Neuron (in vitro differentiated cells): ENCODE data around the gene RGS2.
A peak's percentile ranks its signal among the peaks of the same experiment; 100 is the strongest.

Source experiments
- H2AFZ ChIP-seq: one replicate; pipeline ENCODE4 v1.6.1; 2013; ENCODE audit warnings: low read depth, mild to moderate bottlenecking, inconsistent platforms, low read length, moderate library complexity
- H3K27me3 ChIP-seq: one replicate; pipeline ENCODE4 v1.6.1; 2013; ENCODE audit warnings: low read length; ENCODE audit not compliant: insufficient read depth
- H3K36me3 ChIP-seq: one replicate; pipeline ENCODE4 v1.6.1; 2013; ENCODE audit warnings: low read length; ENCODE audit not compliant: insufficient read depth
- H3K4me1 ChIP-seq: one replicate; pipeline ENCODE4 v1.6.1; 2013; ENCODE audit warnings: low read length; ENCODE audit not compliant: insufficient read depth
- H3K4me3 ChIP-seq: 2 replicates; pipeline ENCODE4 v1.5.1; 2013; ENCODE audit warnings: mild to moderate bottlenecking, low read length, moderate library complexity
- H3K9me3 ChIP-seq: one replicate; pipeline ENCODE4 v1.6.1; 2013; ENCODE audit warnings: low read length

The RGS2 gene

DNA sequence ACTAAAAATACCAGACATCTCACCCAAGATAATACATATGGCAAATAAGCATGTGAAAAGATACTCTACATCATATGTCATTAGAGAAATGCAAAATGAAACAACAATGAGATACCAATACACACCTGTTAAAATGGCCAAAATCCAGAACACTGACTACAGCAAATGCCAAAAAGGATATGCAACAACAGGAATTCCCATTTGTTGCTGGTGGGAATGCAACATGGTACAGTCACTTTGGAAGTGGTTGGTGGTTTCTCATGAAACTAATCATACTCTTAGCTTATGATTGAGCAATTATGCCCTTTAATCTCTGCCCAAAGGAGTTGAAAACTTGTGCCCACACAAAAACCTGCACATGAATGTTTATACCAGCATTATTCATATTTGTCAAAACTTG is 6.4 kb upstream of the RGS2 start:
- H3K36me3 ChIP-seq: no peaks in the 10 kb centered on the region
- no peaks in the 10 kb centered on the region for H3K9me3 ChIP-seq
- no peak overlapping the region for H3K4me3 ChIP-seq
- peaks cover under 1% of the 10 kb centered on the region for H3K4me1 ChIP-seq
- no peak overlapping the region for H2AFZ ChIP-seq
- H3K27me3 ChIP-seq: no peaks in the 10 kb centered on the region

GRCh38 chr1:192803501-192803900 is 5.3 kb upstream of the RGS2 start:
- peaks cover 10% of the 10 kb centered on the region for H3K4me1 ChIP-seq
- H3K36me3 ChIP-seq: no peaks in the 10 kb centered on the region
- no peak overlapping the region for H2AFZ ChIP-seq
- H3K27me3 ChIP-seq: no peaks in the 10 kb centered on the region
- H3K9me3 ChIP-seq: no peaks in the 10 kb centered on the region
- no peak overlapping the region for H3K4me3 ChIP-seq

DNA sequence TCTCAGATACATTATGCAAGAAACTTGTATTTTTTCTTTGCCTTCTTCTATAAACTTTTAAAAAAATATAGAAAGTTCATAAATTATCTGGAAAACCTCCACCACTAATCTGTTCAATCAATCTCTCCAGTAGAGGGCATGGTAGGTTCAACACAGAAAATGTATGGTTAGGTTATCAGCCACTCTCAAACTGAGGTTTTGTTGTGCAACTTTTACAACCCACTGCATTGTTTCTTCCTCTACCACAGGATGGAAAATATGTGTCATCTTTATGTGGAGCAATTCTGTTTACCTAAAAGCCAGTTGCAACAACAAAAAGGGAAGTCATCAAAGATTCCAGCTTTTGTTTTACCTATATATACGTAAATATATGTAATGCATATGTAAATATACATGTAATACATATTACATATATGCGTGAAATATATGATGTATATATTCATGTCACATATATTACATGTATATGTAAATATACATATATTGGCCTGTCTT is 3.0 kb upstream of the RGS2 start:
- H3K4me3 ChIP-seq: no peak overlapping the region
- peaks cover 22% of the 10 kb centered on the region for H3K4me1 ChIP-seq
- peaks cover 2% of the 10 kb centered on the region for H3K36me3 ChIP-seq
- H3K27me3 ChIP-seq: no peaks in the 10 kb centered on the region
- H2AFZ ChIP-seq: no peak overlapping the region
- H3K9me3 ChIP-seq: no peaks in the 10 kb centered on the region

DNA sequence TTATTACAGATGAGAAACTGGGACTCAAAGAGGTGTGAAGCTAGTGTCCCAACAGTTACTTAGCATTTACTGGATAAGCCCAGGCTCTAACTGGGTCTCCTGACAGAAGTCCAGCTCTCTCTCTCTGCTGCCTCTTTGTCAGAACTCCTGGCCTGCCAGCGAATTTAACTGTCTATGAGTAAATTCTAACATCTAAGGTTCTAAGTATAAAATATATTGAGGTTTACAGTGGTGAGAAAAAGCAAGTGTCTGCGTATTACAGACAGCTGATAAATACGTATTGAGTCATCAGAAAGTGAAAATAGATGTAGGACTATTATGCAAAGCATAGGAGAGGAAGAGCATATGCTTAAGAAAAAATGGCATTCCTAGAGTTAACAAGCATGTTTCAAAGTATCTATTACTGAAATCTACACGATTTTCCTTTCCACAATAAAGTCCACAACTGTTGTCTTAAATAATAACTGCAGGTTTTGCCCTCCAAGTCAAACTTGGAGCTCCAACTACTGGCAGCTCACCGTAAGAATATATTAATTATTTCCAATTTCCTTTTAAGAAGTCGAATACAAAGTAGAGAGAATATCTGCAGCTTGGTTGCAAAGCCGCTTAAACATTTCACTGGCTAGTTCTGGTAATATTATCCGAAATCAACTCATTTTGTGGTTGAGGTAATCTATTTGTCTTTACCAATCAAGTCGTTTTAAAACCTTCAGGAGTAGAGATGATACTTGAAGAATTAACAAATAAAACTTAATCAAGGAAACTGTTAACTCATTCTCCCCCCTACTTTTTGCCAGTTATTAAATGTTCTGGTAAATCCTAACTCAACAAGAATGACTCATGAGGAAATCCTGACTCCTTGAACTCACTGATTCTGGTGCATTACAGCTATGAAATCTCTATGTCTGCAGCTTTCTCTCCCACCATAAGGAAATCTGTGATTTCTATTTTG is 1.4 kb upstream of the RGS2 start:
- H3K4me1 ChIP-seq: peaks cover 22% of the 10 kb centered on the region
- peak overlapping the region; percentile 92 for H2AFZ ChIP-seq
- peak overlapping the region; percentile 94 for H3K4me3 ChIP-seq
- no peaks in the 10 kb centered on the region for H3K27me3 ChIP-seq
- H3K9me3 ChIP-seq: no peaks in the 10 kb centered on the region
- peaks cover 13% of the 10 kb centered on the region for H3K36me3 ChIP-seq

DNA sequence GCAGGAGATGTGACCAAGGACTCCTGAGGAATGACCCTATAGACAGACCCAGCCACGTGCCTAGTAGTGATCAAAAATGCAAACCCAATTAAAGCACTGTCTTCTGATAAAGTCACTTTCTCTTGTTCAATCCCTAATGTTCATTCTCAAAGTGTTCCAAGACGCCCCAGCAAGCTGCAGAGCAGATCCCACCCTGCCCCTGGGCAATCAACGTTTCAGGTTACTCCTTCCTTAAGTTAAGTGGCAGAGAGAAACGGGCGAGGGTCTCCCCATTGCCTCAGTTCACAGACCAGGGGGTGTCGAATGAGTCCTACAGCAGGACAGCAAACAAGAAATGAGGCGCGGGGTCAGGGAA is 699 bp upstream of the RGS2 start:
- Histone ChIP-seq H3K36me3 (peaks cover 13% of the 10 kb centered on the region), H3K4me3 (peak overlapping the region; percentile 94), H2AFZ (peak overlapping the region; percentile 92), H3K9me3 (no peaks in the 10 kb centered on the region), H3K4me1 (peaks cover 22% of the 10 kb centered on the region), H3K27me3 (no peaks in the 10 kb centered on the region)

GRCh38 chr1:192809307-192810252 is 741 bp downstream of the RGS2 start:
- H2AFZ ChIP-seq: peak overlapping the region; percentile 92
- H3K27me3 ChIP-seq: no peaks in the 10 kb centered on the region
- peak overlapping the region; percentile 94 for H3K4me3 ChIP-seq
- H3K4me1 ChIP-seq: peaks cover 22% of the 10 kb centered on the region
- peaks cover 13% of the 10 kb centered on the region for H3K36me3 ChIP-seq
- H3K9me3 ChIP-seq: no peaks in the 10 kb centered on the region

GRCh38 chr1:192810253-192810880 is 1.5 kb downstream of the RGS2 start:
- no peaks in the 10 kb centered on the region for H3K27me3 ChIP-seq
- no peak overlapping the region for H2AFZ ChIP-seq
- peaks cover 22% of the 10 kb centered on the region for H3K4me1 ChIP-seq
- H3K36me3 ChIP-seq: peaks cover 13% of the 10 kb centered on the region
- H3K4me3 ChIP-seq: peak overlapping the region; percentile 94
- no peaks in the 10 kb centered on the region for H3K9me3 ChIP-seq

DNA sequence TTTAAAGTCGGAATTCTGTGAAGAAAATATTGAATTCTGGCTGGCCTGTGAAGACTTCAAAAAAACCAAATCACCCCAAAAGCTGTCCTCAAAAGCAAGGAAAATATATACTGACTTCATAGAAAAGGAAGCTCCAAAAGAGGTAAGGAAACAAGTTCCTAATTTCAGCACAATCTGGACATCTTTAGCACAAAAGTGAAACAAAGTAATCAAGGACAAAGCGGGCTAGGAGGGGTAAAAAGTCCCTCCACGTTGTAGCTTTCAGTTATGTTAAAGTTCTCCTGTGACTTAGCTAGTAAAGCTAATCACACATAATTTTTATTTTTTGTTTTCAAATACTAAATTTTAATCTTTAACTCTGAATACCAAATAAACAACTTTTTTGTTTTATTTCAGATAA is 2.2 kb downstream of the RGS2 start:
- H3K4me3 ChIP-seq: no peak overlapping the region
- H3K27me3 ChIP-seq: no peaks in the 10 kb centered on the region
- no peak overlapping the region for H2AFZ ChIP-seq

DNA sequence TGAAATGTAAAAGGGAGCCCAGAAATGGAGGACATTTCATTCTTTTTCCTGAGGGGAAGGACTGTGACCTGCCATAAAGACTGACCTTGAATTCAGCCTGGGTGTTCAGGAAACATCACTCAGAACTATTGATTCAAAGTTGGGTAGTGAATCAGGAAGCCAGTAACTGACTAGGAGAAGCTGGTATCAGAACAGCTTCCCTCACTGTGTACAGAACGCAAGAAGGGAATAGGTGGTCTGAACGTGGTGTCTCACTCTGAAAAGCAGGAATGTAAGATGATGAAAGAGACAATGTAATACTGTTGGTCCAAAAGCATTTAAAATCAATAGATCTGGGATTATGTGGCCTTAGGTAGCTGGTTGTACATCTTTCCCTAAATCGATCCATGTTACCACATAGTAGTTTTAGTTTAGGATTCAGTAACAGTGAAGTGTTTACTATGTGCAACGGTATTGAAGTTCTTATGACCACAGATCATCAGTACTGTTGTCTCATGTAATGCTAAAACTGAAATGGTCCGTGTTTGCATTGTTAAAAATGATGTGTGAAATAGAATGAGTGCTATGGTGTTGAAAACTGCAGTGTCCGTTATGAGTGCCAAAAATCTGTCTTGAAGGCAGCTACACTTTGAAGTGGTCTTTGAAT is 2.9 kb downstream of the RGS2 start:
- H3K27me3 ChIP-seq: no peaks in the 10 kb centered on the region
- H2AFZ ChIP-seq: no peak overlapping the region
- no peak overlapping the region for H3K4me3 ChIP-seq
- peaks cover 13% of the 10 kb centered on the region for H3K36me3 ChIP-seq
- peaks cover 22% of the 10 kb centered on the region for H3K4me1 ChIP-seq
- H3K9me3 ChIP-seq: no peaks in the 10 kb centered on the region

More for the DNA sequence above, 2.2 kb downstream of the RGS2 start:
- Histone ChIP-seq H3K36me3 (peaks cover 13% of the 10 kb centered on the region), H3K4me1 (peaks cover 22% of the 10 kb centered on the region), H3K9me3 (no peaks in the 10 kb centered on the region)

DNA sequence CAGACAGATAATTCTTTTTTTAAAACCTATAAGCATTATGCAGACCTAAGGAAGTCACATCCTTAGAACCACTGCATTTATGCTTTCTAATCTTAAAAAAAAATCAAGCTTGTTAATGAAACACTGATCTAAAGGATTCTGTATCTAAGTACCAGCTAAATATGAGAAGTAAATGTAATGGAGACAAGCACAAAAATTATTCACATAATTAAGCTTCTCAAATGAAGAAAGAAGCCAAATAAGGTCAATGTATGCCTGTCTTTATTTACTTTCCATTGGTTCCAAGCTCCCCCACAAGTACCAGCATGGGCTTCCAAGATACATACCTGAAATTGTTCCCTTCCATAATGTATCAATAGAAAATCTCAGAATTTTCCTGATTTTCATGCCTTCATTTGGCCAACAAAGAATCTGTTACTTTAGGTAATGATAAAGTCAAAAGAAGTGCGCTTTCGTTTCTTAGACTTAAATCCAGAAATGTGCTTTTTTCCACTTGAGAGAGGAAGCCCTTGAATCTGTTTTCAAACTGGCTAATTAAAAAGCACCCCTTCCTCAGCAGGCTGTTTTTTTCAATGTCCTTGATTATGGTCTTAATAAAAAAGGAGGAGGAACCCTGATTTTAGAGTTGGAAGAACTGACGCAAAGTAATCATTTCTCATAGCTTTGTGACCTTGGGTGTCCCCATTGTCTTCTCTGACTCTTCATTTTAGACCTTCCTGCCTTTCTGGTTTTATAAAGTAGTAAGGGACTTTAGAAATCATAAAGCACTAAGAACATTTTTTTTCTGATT is 3.8 kb downstream of the RGS2 start:
- Histone ChIP-seq H3K4me1 (peaks cover 20% of the 10 kb centered on the region), H3K36me3 (peaks cover 13% of the 10 kb centered on the region), H2AFZ (no peak overlapping the region), H3K9me3 (no peaks in the 10 kb centered on the region), H3K27me3 (no peaks in the 10 kb centered on the region), H3K4me3 (no peak overlapping the region)

- no peaks in the 10 kb centered on the region for H3K9me3 ChIP-seq
- H3K4me3 ChIP-seq: no peak overlapping the region
- peaks cover 13% of the 10 kb centered on the region for H3K36me3 ChIP-seq
- peaks cover 10% of the 10 kb centered on the region for H3K4me1 ChIP-seq
- no peaks in the 10 kb centered on the region for H3K27me3 ChIP-seq
- no peak overlapping the region for H2AFZ ChIP-seq
Measured at GRCh38 chr1:192814805-192815204, 6.0 kb downstream of the RGS2 start.

GRCh38 chr1:192817246-192817645 is 8.4 kb downstream of the RGS2 start:
- Histone ChIP-seq H2AFZ (no peak overlapping the region), H3K36me3 (no peaks in the 10 kb centered on the region), H3K27me3 (no peaks in the 10 kb centered on the region), H3K4me3 (no peak overlapping the region), H3K9me3 (no peaks in the 10 kb centered on the region), H3K4me1 (no peaks in the 10 kb centered on the region)
